GM23248 (cell line): ENCODE measurements around the gene C1orf21.

Source experiments
- EZH2 ChIP-seq: fragments of 200-600 bp; sonication (generic); IDR thresholded peaks from 2 replicates; pipeline ENCODE4 v1.6.1; 2018; ENCODE audit warnings: antibody characterized with exemption, mild to moderate bottlenecking; ENCODE audit not compliant: insufficient read depth, poor library complexity, severe bottlenecking
- EZH2phosphoT487 ChIP-seq: fragments of 200-600 bp; sonication (generic); IDR thresholded peaks from 2 replicates; pipeline ENCODE4 v1.6.1; 2018; ENCODE audit warnings: antibody characterized with exemption, moderate library complexity, mild to moderate bottlenecking, low read depth; ENCODE audit not compliant: insufficient read depth

- TF ChIP-seq EZH2phosphoT487 = no peak
- TF ChIP-seq EZH2 = no peak
Observed at GRCh38 chr1:184593597-184593996, 206.8 kb downstream of the C1orf21 start.
